ENCODE data around the gene IMP3. TPM values are rescaled to one million over a fixed set of nuclear protein-coding genes. Genes with fewer than 3 reads are reported as not detected.

The IMP3 gene
- total RNA-seq, 1 donor from 2014 or later: 73.9 TPM

DNA sequence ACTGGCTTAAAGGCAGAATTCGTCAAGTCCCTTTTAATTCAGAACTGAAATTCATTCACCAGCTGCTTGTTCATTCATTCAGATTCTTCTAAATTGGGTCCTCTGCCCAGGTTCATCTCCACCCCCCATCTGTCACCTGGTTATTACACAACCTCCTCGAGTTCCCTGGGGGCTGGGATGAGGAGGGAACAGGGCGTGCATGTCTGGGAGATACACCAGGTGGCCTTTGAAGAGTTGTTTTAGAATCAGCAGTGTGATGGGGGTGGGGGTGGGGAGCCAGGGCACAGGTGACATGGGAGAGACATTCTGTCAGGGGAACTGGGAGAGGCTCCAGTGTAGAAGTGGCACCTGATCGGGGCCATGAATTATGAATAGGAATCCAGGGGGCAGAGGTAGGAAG, 15.9 kb upstream of the IMP3 start:
- H3K4me3 ChIP-seq (ENCODE audit: low read depth, low read length): no peak overlapping the region
- TF ChIP-seq CTCF (conservative IDR thresholded peaks at IDR 0.05; ENCODE audit: low read depth, low read length): no peak
- DNase-seq (ENCODE audit: low read depth): no peak

- no peak overlapping the region for H3K4me3 ChIP-seq (ENCODE audit: low read depth, low read length)
- DNase-seq (ENCODE audit: low read depth): no peak
- TF ChIP-seq CTCF (conservative IDR thresholded peaks at IDR 0.05; ENCODE audit: low read depth, low read length): no peak
Measured at GRCh38 chr15:75654201-75654907, 14.3 kb upstream of the IMP3 start.

DNA sequence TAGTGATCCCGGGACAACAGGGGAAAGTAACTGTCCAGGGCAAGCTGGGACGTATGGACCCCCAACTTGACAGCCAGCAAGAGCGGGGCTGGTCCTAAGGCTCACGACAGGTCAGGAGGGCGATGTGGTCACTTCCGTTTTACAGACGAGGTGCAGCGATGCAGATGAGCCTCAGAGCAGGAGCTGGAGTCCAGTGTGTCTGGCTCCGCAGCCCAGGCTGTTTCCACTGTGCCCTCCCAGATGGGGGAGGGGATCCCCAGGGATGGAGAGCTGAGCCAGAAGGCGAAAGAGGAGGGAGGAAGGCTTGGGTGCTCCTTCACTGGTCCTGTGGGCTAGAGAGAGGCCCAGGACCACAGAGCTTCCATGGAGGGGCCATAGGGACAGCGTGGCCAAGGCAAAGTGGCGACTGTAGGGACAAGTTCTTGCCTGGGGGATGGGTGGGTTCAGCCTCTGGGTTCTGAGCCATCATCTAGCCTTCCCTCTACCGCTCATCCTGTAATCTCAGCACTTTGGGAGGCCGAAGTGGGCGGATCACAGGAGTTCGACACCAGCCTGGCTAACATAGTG, 13.4 kb upstream of the IMP3 start:
- TF ChIP-seq CTCF (conservative IDR thresholded peaks at IDR 0.05; ENCODE audit: low read depth, low read length): no peak
- H3K4me3 ChIP-seq (ENCODE audit: low read depth, low read length): no peak overlapping the region
- no peak for DNase-seq (ENCODE audit: low read depth)

GRCh38 chr15:75651810-75652543, 12.0 kb upstream of the IMP3 start:
- DNase-seq (ENCODE audit: low read depth): no peak
- peak overlapping the region; percentile 44 for H3K4me3 ChIP-seq (ENCODE audit: low read depth, low read length)
- no peak for TF ChIP-seq CTCF (conservative IDR thresholded peaks at IDR 0.05; ENCODE audit: low read depth, low read length)

- TF ChIP-seq CTCF (conservative IDR thresholded peaks at IDR 0.05; ENCODE audit: low read depth, low read length): no peak
- DNase-seq (ENCODE audit: low read depth): no peak
- H3K4me3 ChIP-seq (ENCODE audit: low read depth, low read length): peak overlapping the region; percentile 44
Measured at GRCh38 chr15:75650908-75651809, 11.1 kb upstream of the IMP3 start.

DNA sequence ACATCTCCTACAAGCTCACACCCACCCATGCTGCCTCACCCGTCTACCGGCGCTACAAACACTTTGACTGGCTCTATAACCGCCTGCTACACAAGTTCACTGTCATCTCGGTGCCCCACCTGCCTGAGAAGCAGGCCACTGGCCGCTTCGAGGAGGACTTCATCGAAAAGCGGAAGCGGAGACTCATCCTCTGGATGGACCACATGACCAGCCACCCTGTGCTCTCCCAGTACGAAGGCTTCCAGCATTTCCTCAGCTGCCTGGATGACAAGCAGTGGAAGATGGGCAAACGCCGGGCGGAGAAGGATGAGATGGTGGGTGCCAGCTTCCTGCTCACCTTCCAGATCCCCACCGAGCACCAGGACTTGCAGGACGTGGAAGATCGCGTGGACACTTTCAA, 9.8 kb upstream of the IMP3 start:
- no peak for DNase-seq (ENCODE audit: low read depth)
- no peak overlapping the region for H3K4me3 ChIP-seq (ENCODE audit: low read depth, low read length)
- TF ChIP-seq CTCF (conservative IDR thresholded peaks at IDR 0.05; ENCODE audit: low read depth, low read length): no peak

Measured in epithelial cell of proximal tubule (primary cell).